Measurements from ENCODE around the gene FTO. TPM values are rescaled to one million over a fixed set of nuclear protein-coding genes. Genes with fewer than 3 reads are reported as not detected.

The FTO gene
- polyA plus RNA-seq, 3 donors: 16.8 to 51.0 (median 37.7) TPM

DNA sequence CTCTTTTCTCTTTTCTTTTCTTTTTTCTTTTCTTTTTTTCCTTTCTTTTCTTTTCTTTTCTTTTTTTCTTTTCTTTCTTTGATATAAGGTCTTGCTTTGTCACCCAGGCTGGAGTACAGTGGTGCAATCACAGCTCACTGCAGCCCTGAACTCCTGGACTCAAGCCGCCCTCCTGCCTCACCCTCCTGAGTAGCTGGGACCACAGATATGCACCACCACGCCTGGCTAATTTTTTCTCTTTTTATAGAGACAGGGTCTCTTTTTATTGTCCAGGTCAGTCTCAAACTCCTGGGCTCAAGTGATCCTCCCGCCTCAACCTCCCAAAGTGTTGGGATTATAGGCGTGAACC is 436.8 kb downstream of the FTO start:
- Histone ChIP-seq H3K27me3 (ENCODE audit: control insufficient read depth in 2 of 2, insufficient read depth in 2 of 2, low read length in 2 of 2) (no peaks in the 10 kb centered on the region), H2AFZ (ENCODE audit: insufficient read depth, low read depth, low read length, poor library complexity, severe bottlenecking) (no peak overlapping the region), H3K4me2 (replicated peaks; ENCODE audit: extremely low read depth, low read length, poor library complexity, severe bottlenecking) (no peak overlapping the region), H3K36me3 (replicated peaks in 1 of 2; ENCODE audit: control insufficient read depth in 1 of 2, insufficient read depth in 2 of 2, low read length in 2 of 2) (no peaks in the 10 kb centered on the region), H3K79me2 (ENCODE audit: insufficient read depth, low read length) (no peaks in the 10 kb centered on the region), H3K9ac (ENCODE audit: insufficient read depth, low read length, poor library complexity, severe bottlenecking) (no peak overlapping the region), H3K9me3 (replicated peaks in 1 of 2; ENCODE audit: control insufficient read depth in 1 of 2, insufficient read depth in 1 of 2, low read length in 2 of 2) (no peaks in the 10 kb centered on the region), H3K27ac (ENCODE audit: low read depth in 1 of 2, low read length in 2 of 2) (no peak overlapping the region), H3K4me1 (ENCODE audit: control insufficient read depth in 1 of 2, insufficient read depth in 2 of 2, low read length in 2 of 2) (no peaks in the 10 kb centered on the region), H3K4me3 (replicated peaks in 1 of 3; ENCODE audit: low read depth in 2 of 3, low read length in 3 of 3) (no peak overlapping the region), H4K20me1 (ENCODE audit: insufficient read depth, low read length) (no peaks in the 10 kb centered on the region)
- Mint-ChIP-seq H3K4me3 (no peak overlapping the region), H3K9me3 (peaks cover 0 to 15% (median 2%) of the 10 kb centered on the region in 7 donors), H3K4me1 (peaks cover 12% of the 10 kb centered on the region), H3K27ac (no peak overlapping the region), H3K36me3 (no peaks in the 10 kb centered on the region), H3K27me3 (ENCODE audit: low read depth in 3 of 3) (peaks cover 0 to 7% (median 3%) of the 10 kb centered on the region in 3 donors)
- 83% methylated on average over 1 of the region's 4 CpGs for WGBS (ENCODE audit: insufficient coverage)
- TF ChIP-seq, protein P1, sequence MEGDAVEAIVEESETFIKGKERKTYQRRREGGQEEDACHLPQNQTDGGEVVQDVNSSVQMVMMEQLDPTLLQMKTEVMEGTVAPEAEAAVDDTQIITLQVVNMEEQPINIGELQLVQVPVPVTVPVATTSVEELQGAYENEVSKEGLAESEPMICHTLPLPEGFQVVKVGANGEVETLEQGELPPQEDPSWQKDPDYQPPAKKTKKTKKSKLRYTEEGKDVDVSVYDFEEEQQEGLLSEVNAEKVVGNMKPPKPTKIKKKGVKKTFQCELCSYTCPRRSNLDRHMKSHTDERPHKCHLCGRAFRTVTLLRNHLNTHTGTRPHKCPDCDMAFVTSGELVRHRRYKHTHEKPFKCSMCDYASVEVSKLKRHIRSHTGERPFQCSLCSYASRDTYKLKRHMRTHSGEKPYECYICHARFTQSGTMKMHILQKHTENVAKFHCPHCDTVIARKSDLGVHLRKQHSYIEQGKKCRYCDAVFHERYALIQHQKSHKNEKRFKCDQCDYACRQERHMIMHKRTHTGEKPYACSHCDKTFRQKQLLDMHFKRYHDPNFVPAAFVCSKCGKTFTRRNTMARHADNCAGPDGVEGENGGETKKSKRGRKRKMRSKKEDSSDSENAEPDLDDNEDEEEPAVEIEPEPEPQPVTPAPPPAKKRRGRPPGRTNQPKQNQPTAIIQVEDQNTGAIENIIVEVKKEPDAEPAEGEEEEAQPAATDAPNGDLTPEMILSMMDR (IDR thresholded peaks at IDR 0.05): no peak
- intact Hi-C loops (cut with micrococcal nuclease): no loop called here
- DNase-seq: no peak

DNA sequence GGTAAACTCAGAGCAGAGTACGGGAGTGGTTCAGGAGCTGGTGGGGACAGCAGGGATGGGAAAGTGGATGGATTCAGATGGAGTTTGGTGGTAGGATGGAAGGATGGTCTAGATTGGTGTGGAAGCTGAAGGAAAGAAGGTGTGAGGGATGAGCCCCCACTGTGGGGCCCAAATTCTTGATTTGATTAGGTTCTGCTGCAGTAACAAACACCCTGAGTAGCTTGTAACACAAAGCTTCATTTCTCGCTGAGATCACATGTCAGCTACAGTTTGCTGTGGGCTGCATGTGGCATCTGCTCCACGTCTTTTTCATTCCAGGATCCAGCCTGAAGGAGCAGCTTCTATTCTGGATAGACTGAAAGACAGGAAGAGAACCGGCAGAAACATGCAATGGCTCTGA is 438.8 kb downstream of the FTO start:
- Mint-ChIP-seq H3K27ac (no peak overlapping the region), H3K9me3 (peaks cover 0 to 12% (median 2%) of the 10 kb centered on the region in 7 donors), H3K4me1 (peaks cover 7% of the 10 kb centered on the region), H3K36me3 (no peaks in the 10 kb centered on the region), H3K4me3 (no peak overlapping the region), H3K27me3 (ENCODE audit: low read depth in 3 of 3) (peaks cover 0 to 4% (median 3%) of the 10 kb centered on the region in 3 donors)
- Histone ChIP-seq H3K36me3 (replicated peaks in 1 of 2; ENCODE audit: control insufficient read depth in 1 of 2, insufficient read depth in 2 of 2, low read length in 2 of 2) (no peaks in the 10 kb centered on the region), H4K20me1 (ENCODE audit: insufficient read depth, low read length) (no peaks in the 10 kb centered on the region), H3K4me3 (replicated peaks in 1 of 3; ENCODE audit: low read depth in 2 of 3, low read length in 3 of 3) (no peak overlapping the region), H3K9ac (ENCODE audit: insufficient read depth, low read length, poor library complexity, severe bottlenecking) (no peak overlapping the region), H3K79me2 (ENCODE audit: insufficient read depth, low read length) (no peaks in the 10 kb centered on the region), H3K27ac (ENCODE audit: low read depth in 1 of 2, low read length in 2 of 2) (no peak overlapping the region), H3K4me2 (replicated peaks; ENCODE audit: extremely low read depth, low read length, poor library complexity, severe bottlenecking) (no peak overlapping the region), H3K9me3 (replicated peaks in 1 of 2; ENCODE audit: control insufficient read depth in 1 of 2, insufficient read depth in 1 of 2, low read length in 2 of 2) (no peaks in the 10 kb centered on the region), H3K4me1 (ENCODE audit: control insufficient read depth in 1 of 2, insufficient read depth in 2 of 2, low read length in 2 of 2) (no peaks in the 10 kb centered on the region), H2AFZ (ENCODE audit: insufficient read depth, low read depth, low read length, poor library complexity, severe bottlenecking) (no peak overlapping the region), H3K27me3 (ENCODE audit: control insufficient read depth in 2 of 2, insufficient read depth in 2 of 2, low read length in 2 of 2) (no peaks in the 10 kb centered on the region)
- intact Hi-C loops (cut with micrococcal nuclease): no loop called here
- 100% methylated on average over 3 of the region's 4 CpGs for WGBS (ENCODE audit: insufficient coverage)
- no peak for DNase-seq
- TF ChIP-seq, protein P1 (IDR thresholded peaks at IDR 0.05): no peak

Data from CD14-positive monocyte (primary cell).